Activated CD4-positive, alpha-beta T cell treated with anti-CD3 and anti-CD28 coated beads, Interleukin-2, Interleukin-4, amounts not matched to agents 100 ng/mL and 50 ng/mL, durations not matched to agents 16 hours and 8 hours (primary cell): Measurements from ENCODE around the gene SLC6A7.

Source experiments
- DNase-seq: peaks from one replicate; pipeline ENCODE4 v3.0.0-alpha.2; 2020; ENCODE audit warnings: low spot score

The SLC6A7 gene

GRCh38 chr5:150195736-150196485 is 6.0 kb downstream of the SLC6A7 start:
- DNase-seq = no peak

- DNase-seq = no peak
Measured at GRCh38 chr5:150196514-150196913, 6.7 kb downstream of the SLC6A7 start.

GRCh38 chr5:150196986-150197385 is 7.1 kb downstream of the SLC6A7 start:
- no peak for DNase-seq

- DNase-seq = no peak
Measured at GRCh38 chr5:150197476-150197875, 7.6 kb downstream of the SLC6A7 start.

- DNase-seq = no peak
Measured at GRCh38 chr5:150202501-150202900, 12.6 kb downstream of the SLC6A7 start.

GRCh38 chr5:150203832-150204589 is 14.1 kb downstream of the SLC6A7 start:
- DNase-seq = no peak

- no peak for DNase-seq
Measured at GRCh38 chr5:150204590-150204960, 14.7 kb downstream of the SLC6A7 start.

- no peak for DNase-seq
Measured at GRCh38 chr5:150206098-150206778, 16.4 kb downstream of the SLC6A7 start.

GRCh38 chr5:150206779-150207115 is 16.9 kb downstream of the SLC6A7 start:
- no peak for DNase-seq

- DNase-seq = no peak
Measured at GRCh38 chr5:150208187-150209098, 18.6 kb downstream of the SLC6A7 start.

- DNase-seq = no peak
Measured at GRCh38 chr5:150209099-150209635, 19.3 kb downstream of the SLC6A7 start.

GRCh38 chr5:150210644-150211043 is 20.8 kb downstream of the SLC6A7 start:
- DNase-seq = no peak

GRCh38 chr5:150211156-150212030 is 21.5 kb downstream of the SLC6A7 start:
- DNase-seq = no peak

- no peak for DNase-seq
Measured at GRCh38 chr5:150213530-150213929, 23.7 kb downstream of the SLC6A7 start.

- no peak for DNase-seq
Measured at GRCh38 chr5:150214289-150214688, 24.4 kb downstream of the SLC6A7 start.

- no peak for DNase-seq
Measured at GRCh38 chr5:150215979-150216944, 26.4 kb downstream of the SLC6A7 start.

GRCh38 chr5:150217038-150217437 is 27.2 kb downstream of the SLC6A7 start:
- no peak for DNase-seq

- DNase-seq = peak; percentile 84
Measured at GRCh38 chr5:150217873-150218692, 28.2 kb downstream of the SLC6A7 start.

GRCh38 chr5:150218693-150219035 is 28.8 kb downstream of the SLC6A7 start:
- DNase-seq = no peak
